IPS-18c (cell line): ENCODE measurements around the gene RASA3.
"Not testable (repeated sequence)": the region's sequence is repeated elsewhere in the genome, so short reads cannot be mapped to it uniquely, and the experiment has no call there.

Experiments used
- H3K4me3 ChIP-seq: 2 replicates; pipeline ENCODE4 v1.7.0; 2013; ENCODE audit warnings: low read depth, mild to moderate bottlenecking, low read length, moderate library complexity; ENCODE audit not compliant: insufficient read depth
- H3K9me3 ChIP-seq: one replicate; pipeline ENCODE4 v1.6.1; 2013; ENCODE audit warnings: mild to moderate bottlenecking, low read length, moderate library complexity; ENCODE audit not compliant: control insufficient read depth, insufficient read depth

RASA3 gene

DNA sequence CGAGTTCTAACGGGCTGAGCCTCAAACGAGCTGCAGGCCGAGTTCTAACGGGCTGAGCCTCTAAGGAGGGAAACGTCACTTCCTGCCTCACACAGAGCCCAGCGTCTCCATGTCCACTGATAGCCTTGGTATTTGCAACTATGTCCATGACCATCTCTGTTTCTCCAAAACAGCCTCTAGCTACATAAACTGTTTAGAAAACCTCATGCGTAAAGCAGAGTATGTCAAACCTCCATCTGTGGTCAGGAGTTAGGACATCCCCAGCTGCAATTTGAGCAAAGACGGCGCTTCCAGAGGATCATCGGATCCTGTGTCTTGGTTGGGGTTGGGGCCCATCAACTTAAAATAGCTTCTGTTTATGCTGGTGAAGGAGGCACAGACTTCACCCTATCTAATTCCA is 20.8 kb downstream of the RASA3 start:
- peaks cover 2% of the 10 kb centered on the region for H3K9me3 ChIP-seq
- H3K4me3 ChIP-seq = no peak overlapping the region

DNA sequence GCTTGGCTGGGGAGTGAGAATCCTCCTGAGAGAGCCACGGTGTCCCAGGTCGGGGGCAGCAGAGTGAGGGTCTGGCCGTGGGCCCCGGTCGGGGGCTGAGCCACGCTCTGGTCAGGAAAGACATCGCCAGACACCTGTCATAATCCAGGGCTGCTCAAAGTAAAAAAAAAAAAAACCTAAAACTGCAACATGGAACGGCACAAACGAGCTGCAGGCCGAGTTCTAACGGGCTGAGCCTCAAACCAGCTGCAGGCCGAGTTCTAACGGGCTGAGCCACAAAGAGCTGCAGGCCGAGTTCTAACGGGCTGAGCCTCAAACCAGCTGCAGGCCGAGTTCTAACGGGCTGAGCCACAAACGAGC is 21.6 kb downstream of the RASA3 start:
- not testable (repeated sequence) for H3K4me3 ChIP-seq, H3K9me3 ChIP-seq

DNA sequence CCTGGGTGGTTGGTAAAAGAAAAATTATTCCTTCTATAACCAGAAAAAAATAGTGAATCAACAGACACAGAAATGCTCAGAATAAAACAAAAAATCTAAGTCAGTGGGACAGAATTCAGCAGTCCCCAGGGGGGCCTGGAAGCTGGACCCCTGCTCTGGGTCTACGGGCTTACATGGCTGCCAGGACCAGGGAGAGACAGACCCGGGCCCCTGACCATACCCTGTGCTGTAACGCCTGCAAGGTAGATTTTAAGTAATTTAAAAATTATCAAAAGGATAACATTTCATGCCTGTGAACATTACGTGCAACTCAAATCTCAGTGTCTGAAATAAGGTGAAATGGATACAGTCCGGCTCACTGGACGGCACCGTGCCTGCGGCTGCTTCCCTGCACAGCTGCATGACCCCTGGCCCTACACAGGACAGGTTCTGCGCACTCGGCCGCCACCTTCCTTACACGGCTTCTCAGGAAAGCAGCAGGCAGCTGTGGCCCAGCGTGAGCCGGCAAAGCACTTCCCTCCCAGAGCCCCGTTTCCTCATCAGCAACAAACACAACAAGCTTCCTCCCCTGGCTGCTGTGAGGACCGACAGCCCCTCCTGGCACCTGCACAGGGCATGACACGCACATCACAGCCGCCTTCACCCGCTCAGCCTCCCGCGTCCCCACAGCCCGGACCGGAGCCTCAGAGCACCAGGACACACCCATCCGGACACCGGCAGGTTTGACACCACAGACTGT is 22.2 kb downstream of the RASA3 start:
- Histone ChIP-seq H3K4me3 (no peak overlapping the region), H3K9me3 (peaks cover 2% of the 10 kb centered on the region)

DNA sequence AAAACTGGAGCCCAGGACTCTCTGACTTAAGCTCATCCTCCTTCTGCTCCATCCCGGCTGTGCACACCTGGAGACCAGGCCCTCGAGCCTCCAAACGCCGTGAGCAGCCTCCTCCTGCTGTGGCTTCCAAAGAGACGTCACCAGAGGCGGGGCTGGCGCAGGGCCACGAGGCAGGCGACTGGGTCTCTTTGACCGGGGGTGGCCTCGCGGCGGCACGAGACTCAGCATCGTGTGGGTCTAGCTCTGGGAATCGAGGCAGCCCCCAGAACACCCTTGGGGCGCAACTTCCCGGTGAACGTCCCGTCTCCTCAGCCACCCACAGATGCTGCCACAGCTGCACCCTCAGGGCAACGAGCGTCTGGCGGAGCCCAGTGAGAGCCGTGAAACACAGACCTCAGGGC is 22.8 kb downstream of the RASA3 start:
- peaks cover 2% of the 10 kb centered on the region for H3K9me3 ChIP-seq
- no peak overlapping the region for H3K4me3 ChIP-seq

DNA sequence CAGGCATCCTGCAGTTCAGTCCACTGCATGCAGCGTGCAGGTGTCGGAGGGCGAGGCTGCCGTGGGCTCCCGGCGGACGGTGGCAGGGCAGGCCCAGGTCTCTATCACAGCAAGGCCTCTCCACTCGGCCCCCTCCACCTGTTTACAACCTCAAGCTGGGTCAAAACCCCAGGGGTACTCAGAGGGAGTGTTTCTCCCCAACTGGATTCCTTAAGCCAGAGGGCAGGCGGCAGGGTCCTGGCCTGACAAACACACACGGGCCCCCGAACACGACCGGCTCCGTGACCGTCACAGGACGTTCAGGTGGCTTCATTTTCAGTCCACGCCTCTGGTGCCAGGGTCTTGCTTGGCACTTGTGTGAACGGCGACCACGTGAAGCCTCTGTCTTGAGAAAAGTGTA is 23.5 kb downstream of the RASA3 start:
- peaks cover 2% of the 10 kb centered on the region for H3K9me3 ChIP-seq

DNA sequence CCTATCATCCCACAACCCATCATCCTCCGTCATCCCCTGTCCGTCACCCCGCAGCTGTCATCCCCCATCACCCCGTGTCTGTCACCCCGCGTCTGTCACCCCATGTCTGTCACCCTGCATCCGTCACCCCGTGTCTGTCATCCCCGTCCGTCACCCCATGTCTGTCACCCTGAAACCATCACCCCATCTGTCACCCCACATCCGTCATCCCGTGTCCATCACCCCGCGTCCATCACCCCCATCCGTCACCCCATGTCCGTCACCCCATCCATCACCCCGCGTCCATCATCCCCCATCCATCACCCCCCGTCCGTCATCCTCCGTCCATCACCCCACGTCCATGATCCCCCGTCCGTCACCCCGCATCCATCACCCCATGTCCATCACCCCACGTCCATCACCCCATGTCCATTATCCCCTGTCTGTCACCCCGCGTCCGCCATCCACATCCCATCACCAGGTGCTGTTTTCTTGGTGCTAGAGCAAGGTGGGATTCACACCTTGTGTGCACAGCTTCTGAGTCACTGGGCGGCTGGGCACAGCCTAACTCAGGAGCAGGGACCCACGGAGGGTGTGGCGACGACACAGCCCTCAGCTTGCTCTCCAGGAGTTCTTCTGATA is 24.2 kb downstream of the RASA3 start:
- Histone ChIP-seq H3K9me3 (peaks cover 2% of the 10 kb centered on the region), H3K4me3 (no peak overlapping the region)

More for the DNA sequence above, 23.5 kb downstream of the RASA3 start:
- no peak overlapping the region for H3K4me3 ChIP-seq

DNA sequence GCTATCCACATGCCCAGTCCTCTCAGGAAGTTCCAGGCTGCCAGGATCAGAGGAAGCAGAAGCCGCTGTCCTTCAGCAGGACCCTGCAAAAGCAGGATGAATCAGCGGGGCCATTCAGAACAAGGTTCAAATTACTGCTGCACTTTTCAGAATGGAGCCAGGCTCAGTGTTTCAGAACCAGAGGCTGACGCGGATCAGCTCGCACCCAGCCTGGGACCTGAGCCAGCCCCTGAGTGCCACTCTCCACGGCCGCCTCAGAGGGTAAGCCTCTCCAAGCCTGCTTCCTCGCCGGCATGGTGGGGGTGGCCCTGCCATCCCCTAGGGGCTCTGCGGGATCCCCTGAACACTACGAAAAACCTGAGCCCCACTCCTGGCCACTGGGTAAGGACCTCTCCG is 24.7 kb downstream of the RASA3 start:
- Histone ChIP-seq H3K4me3 (no peak overlapping the region), H3K9me3 (peaks cover 2% of the 10 kb centered on the region)

DNA sequence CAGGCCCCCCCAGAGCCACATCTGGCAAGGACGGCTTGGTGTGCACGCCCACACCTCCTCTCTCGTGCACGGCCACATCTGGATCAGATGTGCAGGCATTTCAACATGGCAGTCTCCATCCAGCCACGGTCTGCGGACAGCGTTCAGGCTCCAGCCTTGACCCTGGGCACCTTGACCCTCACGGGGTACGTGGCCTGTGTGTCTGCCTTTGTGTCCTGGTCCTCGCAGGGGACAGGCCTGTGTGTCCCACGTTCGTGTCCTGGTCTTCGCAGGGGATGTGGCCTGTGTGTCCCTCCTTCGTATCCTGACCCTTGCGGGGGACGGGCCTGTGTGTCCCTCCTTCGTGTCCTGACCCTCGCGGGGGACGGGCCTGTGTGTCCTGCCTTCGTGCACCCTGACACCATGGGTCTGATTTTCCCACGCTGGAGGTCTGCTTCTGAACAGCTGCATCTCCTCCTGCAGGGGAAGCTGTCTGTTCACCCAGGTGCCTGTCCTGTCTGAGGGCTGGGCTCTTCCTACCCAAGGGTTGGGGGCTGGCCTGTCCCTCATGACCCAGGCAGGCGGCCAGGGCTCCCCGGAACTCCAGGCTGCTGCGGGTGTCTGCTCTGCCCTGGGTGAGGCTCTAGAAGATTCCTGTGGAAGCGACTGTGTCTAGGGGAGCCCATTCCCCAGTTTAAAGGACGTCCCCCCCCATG is 25.3 kb downstream of the RASA3 start:
- Histone ChIP-seq H3K4me3 (no peak overlapping the region), H3K9me3 (peaks cover 2% of the 10 kb centered on the region)

DNA sequence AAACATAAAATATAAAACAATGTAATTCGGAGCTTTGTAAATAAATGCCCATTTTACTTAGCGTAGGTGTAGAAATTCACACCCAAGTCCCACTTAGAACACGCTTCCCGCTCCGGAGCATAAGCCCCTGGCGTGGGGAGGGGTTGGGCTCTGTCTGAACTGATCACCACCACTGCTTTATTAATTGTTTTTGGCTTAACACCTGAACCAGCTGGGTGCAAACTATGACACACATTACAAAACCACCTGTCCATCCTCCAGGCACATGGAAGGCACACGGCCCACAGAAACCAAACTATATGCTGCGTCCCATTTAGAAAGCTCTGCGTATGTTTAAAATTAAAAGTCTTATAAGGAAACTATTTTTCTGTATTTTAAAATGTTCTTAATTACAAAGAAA is 25.9 kb downstream of the RASA3 start:
- Histone ChIP-seq H3K9me3 (peaks cover 2% of the 10 kb centered on the region), H3K4me3 (no peak overlapping the region)

DNA sequence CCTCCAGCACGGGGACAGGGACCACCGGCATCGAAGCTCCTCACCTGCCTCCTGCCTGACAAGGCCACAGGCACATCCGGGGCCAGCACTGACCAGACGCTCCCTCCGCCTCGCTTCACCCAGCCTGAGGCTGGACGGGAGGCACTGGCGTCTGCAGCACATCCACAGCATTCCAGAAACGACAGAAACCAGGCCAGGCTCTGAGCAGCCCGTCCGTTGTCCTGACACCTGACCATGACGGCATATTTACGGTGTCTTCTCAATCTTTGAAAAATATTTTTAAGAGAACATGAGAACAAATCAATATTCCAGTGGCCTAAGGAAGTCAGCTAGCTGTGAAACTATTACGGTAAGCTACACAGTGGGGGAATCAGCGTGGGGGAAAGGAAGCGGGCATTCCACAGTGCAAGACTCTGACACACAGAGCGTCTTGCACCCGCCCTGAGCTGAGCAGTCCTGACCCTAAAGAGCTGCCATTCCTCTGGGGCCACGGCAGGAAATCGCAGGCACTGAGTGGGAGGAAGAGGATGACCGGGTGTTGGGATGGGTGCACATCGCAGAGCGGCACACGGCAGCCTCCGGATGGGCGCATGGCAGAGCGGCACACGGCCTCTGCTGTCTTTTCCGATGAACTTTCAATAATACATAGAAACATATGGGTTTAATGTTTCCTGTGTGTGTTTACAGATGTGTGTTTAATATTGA is 26.8 kb downstream of the RASA3 start:
- Histone ChIP-seq H3K4me3 (no peak overlapping the region), H3K9me3 (peaks cover 2% of the 10 kb centered on the region)

DNA sequence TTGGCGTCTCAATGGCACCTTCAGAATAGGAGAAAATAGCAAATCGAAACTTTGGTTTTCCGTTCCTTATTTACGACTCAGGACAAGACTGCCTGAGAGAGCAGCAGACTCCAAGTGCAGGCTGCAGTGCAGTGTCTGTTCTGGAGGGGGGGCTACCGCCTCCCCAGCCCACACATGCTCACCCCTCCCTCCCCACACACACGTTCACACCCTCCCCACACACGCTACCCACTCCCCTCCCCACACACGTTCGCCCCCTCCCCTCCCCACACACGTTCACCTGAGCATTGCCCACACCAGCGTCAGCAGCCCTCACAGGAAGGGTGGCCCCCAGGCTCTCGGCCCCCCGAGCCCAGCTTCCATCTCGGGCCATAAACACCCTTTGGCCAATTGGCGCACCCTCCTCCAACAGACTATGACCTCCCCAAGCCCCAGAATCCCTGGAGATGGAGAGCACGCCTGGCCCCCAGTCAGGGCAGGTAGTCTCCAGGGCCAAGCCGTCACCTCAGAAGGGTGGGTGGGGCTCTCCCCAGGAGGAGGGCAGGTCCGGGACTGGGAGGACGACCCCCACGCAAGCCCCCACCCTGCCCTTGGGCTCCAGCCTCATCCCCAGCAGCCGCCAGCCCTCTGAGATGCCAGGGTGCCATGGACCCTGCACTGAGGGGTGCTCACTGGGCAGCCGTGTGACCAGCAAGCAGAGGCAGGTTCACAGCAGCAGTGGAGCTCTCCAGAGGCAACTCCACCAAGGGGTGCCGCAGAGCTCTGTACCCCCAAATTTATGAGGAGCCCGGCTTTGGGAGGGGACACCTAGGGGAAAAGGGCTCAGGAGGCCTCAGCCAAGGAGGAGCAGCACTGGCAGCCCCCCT is 27.5 kb downstream of the RASA3 start:
- no peak overlapping the region for H3K4me3 ChIP-seq

DNA sequence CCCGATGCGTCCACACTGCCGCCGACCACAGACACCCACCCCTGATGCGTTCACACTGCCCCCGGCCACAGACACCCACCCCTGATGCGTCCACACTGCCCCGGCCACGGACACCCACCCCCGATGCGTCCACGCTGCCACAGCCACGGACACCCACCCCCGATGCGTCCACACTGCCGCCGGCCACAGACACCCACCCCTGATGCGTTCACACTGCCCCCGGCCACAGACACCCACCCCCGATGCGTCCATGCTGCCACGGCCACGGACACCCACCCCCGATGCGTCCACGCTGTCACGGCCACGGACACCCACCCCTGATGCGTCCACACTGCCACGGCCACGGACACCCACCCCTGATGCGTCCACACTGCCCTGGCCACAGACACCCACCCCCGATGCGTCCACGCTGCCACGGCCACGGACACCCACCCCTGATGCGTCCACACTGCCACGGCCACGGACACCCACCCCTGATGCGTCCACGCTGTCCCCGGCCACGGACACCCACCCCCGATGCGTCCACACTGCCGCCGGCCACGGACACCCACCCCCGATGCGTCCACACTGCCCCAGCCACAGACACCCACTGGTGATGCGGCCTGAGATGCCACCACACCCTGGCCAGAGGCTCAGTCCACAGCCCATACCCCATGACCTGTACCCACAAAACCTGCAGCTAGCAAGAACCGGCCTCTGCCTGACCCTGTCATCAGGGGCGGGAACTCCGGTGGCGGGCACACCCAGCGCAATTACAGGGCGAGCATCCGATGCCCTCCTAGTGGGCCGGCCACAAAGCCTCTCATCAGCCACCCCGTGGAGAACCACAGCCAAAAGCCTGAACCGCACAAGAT is 28.4 kb downstream of the RASA3 start:
- Histone ChIP-seq H3K9me3 (peaks cover 2% of the 10 kb centered on the region), H3K4me3 (no peak overlapping the region)

More for the DNA sequence above, 27.5 kb downstream of the RASA3 start:
- H3K9me3 ChIP-seq = peaks cover 2% of the 10 kb centered on the region

DNA sequence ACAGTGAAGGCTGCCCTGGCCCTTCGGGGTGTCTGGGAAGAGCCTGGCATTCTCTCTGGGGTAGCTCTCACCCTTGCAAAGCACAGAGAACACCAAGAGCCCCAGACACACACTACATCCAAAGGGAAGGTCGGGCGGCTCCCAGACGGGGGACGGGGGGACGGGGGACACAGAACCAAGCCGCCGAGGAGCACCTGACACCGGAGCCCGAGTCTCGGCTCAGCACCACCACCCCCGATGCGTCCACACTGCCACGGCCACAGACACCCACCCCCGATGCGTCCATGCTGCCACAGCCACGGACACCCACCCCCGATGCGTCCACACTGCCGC is 29.2 kb downstream of the RASA3 start:
- H3K9me3 ChIP-seq, H3K4me3 ChIP-seq: not testable (repeated sequence)

DNA sequence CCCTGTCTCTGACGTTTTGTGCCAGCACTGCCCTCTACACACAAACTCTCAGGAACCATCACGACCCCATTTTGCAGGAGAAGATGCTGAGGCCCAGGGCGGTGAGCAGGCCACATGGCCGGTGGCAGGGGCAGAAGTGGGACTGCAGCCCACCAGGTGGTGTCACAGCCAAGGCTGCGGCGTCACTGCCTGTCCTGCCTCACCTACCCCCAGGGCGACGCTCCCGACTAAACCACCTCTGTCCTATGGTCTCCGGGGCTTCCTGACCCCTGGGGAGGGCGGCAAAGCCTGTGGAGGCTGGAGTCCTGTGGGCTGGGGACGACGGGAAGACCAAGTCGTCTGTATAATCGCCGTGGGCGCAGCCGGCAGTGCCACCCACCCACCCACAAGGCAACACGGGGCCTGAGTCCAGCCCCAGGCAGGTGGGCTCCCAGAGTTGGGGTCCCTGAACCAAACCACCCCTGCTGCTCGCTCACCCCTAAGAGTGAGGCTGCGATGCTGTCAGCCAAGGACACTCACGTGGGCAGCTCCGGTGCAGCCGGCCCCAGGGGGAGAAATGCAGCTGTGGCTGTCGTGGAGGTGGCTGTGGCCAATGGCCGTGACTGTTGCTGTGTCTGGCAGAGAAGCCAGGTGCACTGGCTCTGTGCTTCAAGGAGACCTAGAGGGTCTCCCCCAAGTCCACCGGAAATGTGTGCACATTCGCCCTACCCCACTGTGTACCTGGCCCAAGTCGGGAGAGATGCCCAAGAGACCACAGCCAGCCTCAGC is 29.7 kb downstream of the RASA3 start:
- no peak overlapping the region for H3K4me3 ChIP-seq
- no peaks in the 10 kb centered on the region for H3K9me3 ChIP-seq

DNA sequence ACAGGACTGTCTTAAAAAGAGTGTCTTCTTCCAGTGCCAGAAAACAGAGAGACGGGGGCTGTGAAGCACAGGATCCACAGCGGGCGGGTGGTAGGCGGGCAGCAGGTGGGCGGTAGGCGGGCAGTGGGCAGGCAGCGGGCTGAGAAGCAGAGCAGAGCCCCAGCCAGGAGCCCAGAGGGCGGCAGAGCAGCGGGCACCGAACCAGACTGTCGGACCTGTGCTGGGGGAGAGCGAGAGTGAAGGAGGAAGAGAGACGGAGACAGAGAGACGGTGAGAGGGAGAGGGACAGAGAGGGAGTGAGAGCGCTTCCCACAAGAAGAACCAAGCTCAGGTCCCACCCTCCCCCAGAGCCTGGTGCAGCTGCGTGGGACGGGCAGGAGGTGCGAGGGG is 30.3 kb downstream of the RASA3 start:
- no peaks in the 10 kb centered on the region for H3K9me3 ChIP-seq
- no peak overlapping the region for H3K4me3 ChIP-seq
